K562 (cell line): ENCODE measurements around the gene CFAP300. TPM values are rescaled to one million over a fixed set of nuclear protein-coding genes. Genes with fewer than 3 reads are reported as not detected.
A peak's percentile ranks its signal among the peaks of the same experiment; 100 is the strongest.

Experiments used
- CCNT2 ChIP-seq: IDR thresholded peaks from 2 replicates; pipeline ENCODE4 v1.6.1; 2011; ENCODE audit warnings: borderline replicate concordance, low read depth, mild to moderate bottlenecking, moderate library complexity, mixed read lengths, low read length; ENCODE audit not compliant: insufficient read length; ENCODE audit errors: extremely low read depth
- FOXA1 ChIP-seq: fragments of 450-650 bp; IDR thresholded peaks from 2 replicates; pipeline ENCODE4 v1.6.1; 2016; ENCODE audit warnings: mild to moderate bottlenecking, borderline replicate concordance
- FOXM1 ChIP-seq, 2 experiments: fragments of 450-650 bp in 1 of 2; sonication (generic) in 1 of 2; formaldehyde crosslinking in 1 of 2; IDR thresholded peaks; 2 replicates each; pipeline versions ENCODE4 v1.6.1 to v1.9.0; 2017 to 2022; ENCODE audit warnings: low read depth in 2 of 2, mild to moderate bottlenecking in 2 of 2, missing genetic modification reagents in 1 of 2, moderate library complexity in 1 of 2
- GTF2F1 ChIP-seq: IDR thresholded peaks from 2 replicates; pipeline ENCODE4 v1.6.1; 2011; ENCODE audit warnings: low read depth, low read length, improper control_type of control experiment
- NFYB ChIP-seq: IDR thresholded peaks from 2 replicates; pipeline ENCODE4 v1.6.1; 2011; ENCODE audit warnings: mild to moderate bottlenecking, moderate library complexity; ENCODE audit not compliant: insufficient read length; ENCODE audit errors: extremely low read depth
- NR2F6 ChIP-seq: fragments of 450-650 bp; formaldehyde crosslinking; IDR thresholded peaks from 2 replicates; pipeline ENCODE4 v1.4.0; 2020; ENCODE audit warnings: mild to moderate bottlenecking
- RAD21 ChIP-seq, 2 experiments: fragments of 250-450 bp in 1 of 2; fragments of 450-650 bp in 1 of 2; sonication (Bioruptor Pico) in 1 of 2; formaldehyde crosslinking in 1 of 2; IDR thresholded peaks in 1 of 2; conservative IDR thresholded peaks in 1 of 2; 2 replicates each; pipeline versions ENCODE4 v1.4.0 to v1.8.0; 2020 to 2022; ENCODE audit warnings: mild to moderate bottlenecking in 2 of 2, moderate library complexity in 1 of 2
- RB1 ChIP-seq: fragments of 450-650 bp; IDR thresholded peaks from 2 replicates; pipeline ENCODE4 v1.6.1; 2017; ENCODE audit warnings: low read depth, mild to moderate bottlenecking
- RBM22 ChIP-seq: fragments of 200-400 bp; formaldehyde crosslinking; IDR thresholded peaks from 2 replicates; pipeline ENCODE4 v1.6.1; 2018; ENCODE audit warnings: low read length, low read depth; ENCODE audit not compliant: poor library complexity, severe bottlenecking
- SMAD2 ChIP-seq: fragments of 150-350 bp; IDR thresholded peaks from 2 replicates; pipeline ENCODE4 v1.6.1; 2014; ENCODE audit warnings: low read depth, mild to moderate bottlenecking, low read length
- SMAD4 ChIP-seq: fragments of 250-450 bp; sonication (Bioruptor Pico); conservative IDR thresholded peaks from 2 replicates; pipeline ENCODE4 v1.8.0; 2021; ENCODE audit warnings: inconsistent platforms, mild to moderate bottlenecking, moderate library complexity
- SMARCA5 ChIP-seq: fragments of 450-650 bp; IDR thresholded peaks from 2 replicates; pipeline ENCODE4 v1.6.1; 2016
- ZNF253 ChIP-seq: fragments of 250-450 bp; sonication (Bioruptor Pico); conservative IDR thresholded peaks from 2 replicates; pipeline ENCODE4 v1.6.1; 2021; ENCODE audit warnings: mild to moderate bottlenecking
- ZNF584 ChIP-seq: fragments of 200-800 bp; sonication (Bioruptor generic); IDR thresholded peaks from 2 replicates; pipeline ENCODE4 v1.6.1; 2016; ENCODE audit warnings: low read depth, mild to moderate bottlenecking, missing genetic modification characterization, missing compliant biosample characterization
- ZNF780A ChIP-seq: fragments of 250-450 bp; sonication (Bioruptor Pico); IDR thresholded peaks from 2 replicates; pipeline ENCODE4 v1.5.0; 2021; ENCODE audit warnings: mild to moderate bottlenecking
- polyA plus RNA-seq, 8 experiments: library from polyadenylated mRNA; depleted of rRNA in 4 of 8; stranded (reverse) in 5 of 8; unstranded in 3 of 8; fragments of >200 nt; fragmentation: Nextera tagmentation in 2 of 8; fragmentation: Illumina TruSeq in 1 of 8; extraction: Ambion mirVana in 2 of 8; extraction: Trizol in 1 of 8; gene quantifications; 2 replicates each; pipeline versions ENCODE4 v1.2.1 to v1.2.3, GENCODE V29; 2011 to 2014; ENCODE audit warnings: inconsistent platforms in 1 of 8, missing spikeins in 1 of 8
- total RNA-seq, 7 experiments: library from RNA; depleted of rRNA in 6 of 7; stranded (reverse); fragments of >200 nt in 6 of 7; fragmentation: Illumina TruSeq in 2 of 7; extraction: Trizol in 2 of 7; gene quantifications; 2 replicates each; pipeline versions ENCODE4 v1.2.1 to v1.2.3, GENCODE V29; 2011 to 2021; ENCODE audit warnings: low replicate concordance in 1 of 7
- TF ChIP-seq, protein P1 (sequence below): fragments of 250-450 bp; sonication (Bioruptor Pico); IDR thresholded peaks from 2 replicates; pipeline ENCODE4 v1.8.0; 2022; ENCODE audit warnings: inconsistent platforms
- TF ChIP-seq, protein P2 (sequence below), 2 experiments: fragments of 200-800 bp in 1 of 2; sonication (Bioruptor generic) in 1 of 2; sonication (generic) in 1 of 2; formaldehyde crosslinking in 1 of 2; IDR thresholded peaks in 1 of 2; conservative IDR thresholded peaks in 1 of 2; 2 replicates each; pipeline versions ENCODE4 v1.5.0 to v1.6.1; 2016 to 2020; ENCODE audit warnings: missing compliant biosample characterization in 1 of 2, missing genetic modification characterization in 1 of 2, missing genetic modification reagents in 1 of 2
- TF ChIP-seq, protein P3 (sequence below): fragments of 450-650 bp; IDR thresholded peaks from 2 replicates; pipeline ENCODE4 v1.6.1; 2017; ENCODE audit warnings: antibody characterized with exemption

CFAP300 gene
- total and polyA plus RNA-seq, 9 of the 15 experiments (the other 6 are each of a cell fraction or from before 2014, with no cell fraction given): not detected

DNA sequence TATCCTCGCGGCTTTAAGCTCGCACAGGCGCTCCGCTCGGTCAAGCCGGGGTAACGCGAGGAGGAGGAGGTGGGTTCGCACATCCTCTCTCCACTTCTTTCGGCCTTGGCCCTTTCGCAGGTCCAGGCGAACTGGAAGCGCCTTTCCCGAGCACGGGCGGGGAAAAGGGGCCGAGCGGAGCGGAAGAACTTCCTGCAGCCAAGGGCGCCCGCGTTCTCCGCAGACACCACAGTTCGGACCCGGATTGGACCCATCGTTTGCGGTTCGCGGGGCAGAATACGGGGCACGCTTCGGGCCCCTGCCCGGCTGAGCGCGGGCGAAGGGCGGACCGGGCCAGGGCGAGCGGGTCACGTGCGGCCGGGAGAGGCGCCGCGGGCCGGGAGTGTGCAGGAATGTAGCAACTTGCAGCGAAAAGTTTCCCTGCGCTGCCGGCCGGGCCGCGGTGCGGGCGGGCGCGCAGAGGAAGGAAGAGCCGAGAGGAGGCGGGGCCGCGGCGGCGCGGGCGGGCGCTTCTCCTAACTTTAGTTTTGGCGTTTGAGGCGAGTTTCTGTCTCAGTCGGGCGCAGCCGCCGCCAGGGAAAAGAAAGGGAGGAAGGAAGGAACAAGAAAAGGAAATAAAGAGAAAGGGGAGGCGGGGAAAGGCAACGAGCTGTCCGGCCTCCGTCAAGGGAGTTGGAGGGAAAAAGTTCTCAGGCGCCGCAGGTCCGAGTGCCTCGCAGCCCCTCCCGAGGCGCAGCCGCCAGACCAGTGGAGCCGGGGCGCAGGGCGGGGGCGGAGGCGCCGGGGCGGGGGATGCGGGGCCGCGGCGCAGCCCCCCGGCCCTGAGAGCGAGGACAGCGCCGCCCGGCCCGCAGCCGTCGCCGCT is 62.9 kb downstream of the CFAP300 start, which contains the start of gene YAP1 (continued):
- TF ChIP-seq ZNF780A (CRISPR knock-in tag) (no peak), FOXM1 (IDR thresholded peaks at IDR 0.05; ENCODE audit: low read depth) (no peak), FOXM1 (CRISPR knock-in tag; IDR thresholded peaks at IDR 0.05; ENCODE audit: low read depth) (no peak), SMARCA5 (no peak), RB1 (no peak), ZNF253 (no peak), NFYB (no peak), RBM22 (no peak), ZNF584 (CRISPR knock-in tag) (no peak), GTF2F1 (no peak), RAD21 (CRISPR knock-in tag; conservative IDR thresholded peaks at IDR 0.05 in 1 of 2, IDR thresholded peaks at IDR 0.05 in 1 of 2) (no peak), SMAD4 (CRISPR knock-in tag) (0 out of 2 replicates have a peak, but pooled peaks have one; percentile 18), SMAD2 (no peak), CCNT2 (peak; percentile 27), NR2F6 (CRISPR knock-in tag) (no peak), FOXA1 (no peak)
- TF ChIP-seq, protein P1, sequence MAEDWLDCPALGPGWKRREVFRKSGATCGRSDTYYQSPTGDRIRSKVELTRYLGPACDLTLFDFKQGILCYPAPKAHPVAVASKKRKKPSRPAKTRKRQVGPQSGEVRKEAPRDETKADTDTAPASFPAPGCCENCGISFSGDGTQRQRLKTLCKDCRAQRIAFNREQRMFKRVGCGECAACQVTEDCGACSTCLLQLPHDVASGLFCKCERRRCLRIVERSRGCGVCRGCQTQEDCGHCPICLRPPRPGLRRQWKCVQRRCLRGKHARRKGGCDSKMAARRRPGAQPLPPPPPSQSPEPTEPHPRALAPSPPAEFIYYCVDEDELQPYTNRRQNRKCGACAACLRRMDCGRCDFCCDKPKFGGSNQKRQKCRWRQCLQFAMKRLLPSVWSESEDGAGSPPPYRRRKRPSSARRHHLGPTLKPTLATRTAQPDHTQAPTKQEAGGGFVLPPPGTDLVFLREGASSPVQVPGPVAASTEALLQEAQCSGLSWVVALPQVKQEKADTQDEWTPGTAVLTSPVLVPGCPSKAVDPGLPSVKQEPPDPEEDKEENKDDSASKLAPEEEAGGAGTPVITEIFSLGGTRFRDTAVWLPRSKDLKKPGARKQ (CRISPR knock-in tag): 0 out of 2 replicates have a peak, but pooled peaks have one; percentile 39
- TF ChIP-seq, protein P2, sequence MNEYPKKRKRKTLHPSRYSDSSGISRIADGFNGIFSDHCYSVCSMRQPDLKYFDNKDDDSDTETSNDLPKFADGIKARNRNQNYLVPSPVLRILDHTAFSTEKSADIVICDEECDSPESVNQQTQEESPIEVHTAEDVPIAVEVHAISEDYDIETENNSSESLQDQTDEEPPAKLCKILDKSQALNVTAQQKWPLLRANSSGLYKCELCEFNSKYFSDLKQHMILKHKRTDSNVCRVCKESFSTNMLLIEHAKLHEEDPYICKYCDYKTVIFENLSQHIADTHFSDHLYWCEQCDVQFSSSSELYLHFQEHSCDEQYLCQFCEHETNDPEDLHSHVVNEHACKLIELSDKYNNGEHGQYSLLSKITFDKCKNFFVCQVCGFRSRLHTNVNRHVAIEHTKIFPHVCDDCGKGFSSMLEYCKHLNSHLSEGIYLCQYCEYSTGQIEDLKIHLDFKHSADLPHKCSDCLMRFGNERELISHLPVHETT (CRISPR knock-in tag; conservative IDR thresholded peaks at IDR 0.05 in 1 of 2, IDR thresholded peaks at IDR 0.05 in 1 of 2): no peak
- TF ChIP-seq, protein P3, sequence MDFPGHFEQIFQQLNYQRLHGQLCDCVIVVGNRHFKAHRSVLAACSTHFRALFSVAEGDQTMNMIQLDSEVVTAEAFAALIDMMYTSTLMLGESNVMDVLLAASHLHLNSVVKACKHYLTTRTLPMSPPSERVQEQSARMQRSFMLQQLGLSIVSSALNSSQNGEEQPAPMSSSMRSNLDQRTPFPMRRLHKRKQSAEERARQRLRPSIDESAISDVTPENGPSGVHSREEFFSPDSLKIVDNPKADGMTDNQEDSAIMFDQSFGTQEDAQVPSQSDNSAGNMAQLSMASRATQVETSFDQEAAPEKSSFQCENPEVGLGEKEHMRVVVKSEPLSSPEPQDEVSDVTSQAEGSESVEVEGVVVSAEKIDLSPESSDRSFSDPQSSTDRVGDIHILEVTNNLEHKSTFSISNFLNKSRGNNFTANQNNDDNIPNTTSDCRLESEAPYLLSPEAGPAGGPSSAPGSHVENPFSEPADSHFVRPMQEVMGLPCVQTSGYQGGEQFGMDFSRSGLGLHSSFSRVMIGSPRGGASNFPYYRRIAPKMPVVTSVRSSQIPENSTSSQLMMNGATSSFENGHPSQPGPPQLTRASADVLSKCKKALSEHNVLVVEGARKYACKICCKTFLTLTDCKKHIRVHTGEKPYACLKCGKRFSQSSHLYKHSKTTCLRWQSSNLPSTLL: no peak
